Measurements from ENCODE around the gene AP1S3. TPM values are rescaled to one million over a fixed set of nuclear protein-coding genes. Genes with fewer than 3 reads are reported as not detected.

Gene AP1S3
- total and polyA plus RNA-seq, 2 donors (not counting 3 experiments of a cell fraction or from before 2014, with no cell fraction given), result 0.69 to 3.8 TPM

DNA sequence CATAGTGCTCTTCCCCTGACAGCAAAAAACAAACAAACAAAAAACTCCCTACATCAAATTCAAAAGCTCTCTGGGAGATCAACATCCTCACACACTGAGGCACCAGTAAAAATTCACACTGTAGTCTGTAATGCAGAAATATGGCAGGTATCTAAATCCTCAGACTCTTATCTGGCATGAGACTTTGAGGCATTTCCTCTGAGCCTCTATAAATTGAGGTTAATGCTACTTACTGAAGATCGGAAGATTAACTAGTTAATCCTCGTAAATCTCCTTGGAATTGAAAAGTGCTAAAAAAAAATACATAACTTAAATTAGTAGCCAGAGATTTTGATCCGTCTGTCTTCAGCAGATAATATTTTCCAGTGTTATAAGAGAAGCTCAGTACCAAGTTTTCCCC is 65.0 kb downstream of the AP1S3 start:
- Histone ChIP-seq H3K9me1 (replicated peaks; ENCODE audit: control insufficient read depth, extremely low read depth, insufficient read depth, low read length) (no peaks in the 10 kb centered on the region), H3K36me3 (ENCODE audit: control insufficient read depth in 2 of 2, extremely low read depth in 1 of 2, insufficient read depth in 2 of 2, low read length in 2 of 2) (no peaks in the 10 kb centered on the region), H4K20me1 (replicated peaks; ENCODE audit: control insufficient read depth, extremely low read depth, insufficient read depth, low read length) (no peaks in the 10 kb centered on the region), H3K9ac (replicated peaks; ENCODE audit: extremely low read depth, insufficient read depth, low read length) (no peak overlapping the region), H3K9me3 (replicated peaks; ENCODE audit: control insufficient read depth, insufficient read depth, low read length) (no peaks in the 10 kb centered on the region), H3K4me3 (replicated peaks in 1 of 3; ENCODE audit: insufficient read depth in 1 of 3, low read depth in 1 of 3, low read length in 3 of 3) (no peak overlapping the region), H3K4me1 (ENCODE audit: control insufficient read depth, extremely low read depth, insufficient read depth, low read length) (no peaks in the 10 kb centered on the region), H2AFZ (ENCODE audit: low read depth, low read length) (no peak overlapping the region), H3K27me3 (ENCODE audit: control insufficient read depth in 2 of 2, insufficient read depth in 2 of 2, low read length in 2 of 2) (no peaks in the 10 kb centered on the region), H3K79me2 (ENCODE audit: control insufficient read depth, insufficient read depth, low read length) (no peaks in the 10 kb centered on the region), H3K4me2 (ENCODE audit: insufficient read depth, low read length) (no peak overlapping the region), H3K27ac (ENCODE audit: insufficient read depth, low read depth, low read length) (no peak overlapping the region)
- no TSS peak for BruUV-seq (replicated peaks)
- DNase-seq (ENCODE audit: low read depth, low spot score) (no peak), FAIRE-seq (no peak)
- dilution Hi-C loops (cut with MboI; ENCODE audit: extremely low pct_ligation_motif_present, low sequenced_read_pairs), result no loop called here
- intact Hi-C loops (cut with micrococcal nuclease), result no loop called here
- ChIA-PET CTCF (interaction anchor here (1.0 to 1.3 kb wide), 3 partner anchors 9 to 80 kb away, joined by 3 to 4 read pairs (median 4); no protein-coding TSS in a partner anchor), POLR2A (no interaction called here)
- TF ChIP-seq, protein P1, sequence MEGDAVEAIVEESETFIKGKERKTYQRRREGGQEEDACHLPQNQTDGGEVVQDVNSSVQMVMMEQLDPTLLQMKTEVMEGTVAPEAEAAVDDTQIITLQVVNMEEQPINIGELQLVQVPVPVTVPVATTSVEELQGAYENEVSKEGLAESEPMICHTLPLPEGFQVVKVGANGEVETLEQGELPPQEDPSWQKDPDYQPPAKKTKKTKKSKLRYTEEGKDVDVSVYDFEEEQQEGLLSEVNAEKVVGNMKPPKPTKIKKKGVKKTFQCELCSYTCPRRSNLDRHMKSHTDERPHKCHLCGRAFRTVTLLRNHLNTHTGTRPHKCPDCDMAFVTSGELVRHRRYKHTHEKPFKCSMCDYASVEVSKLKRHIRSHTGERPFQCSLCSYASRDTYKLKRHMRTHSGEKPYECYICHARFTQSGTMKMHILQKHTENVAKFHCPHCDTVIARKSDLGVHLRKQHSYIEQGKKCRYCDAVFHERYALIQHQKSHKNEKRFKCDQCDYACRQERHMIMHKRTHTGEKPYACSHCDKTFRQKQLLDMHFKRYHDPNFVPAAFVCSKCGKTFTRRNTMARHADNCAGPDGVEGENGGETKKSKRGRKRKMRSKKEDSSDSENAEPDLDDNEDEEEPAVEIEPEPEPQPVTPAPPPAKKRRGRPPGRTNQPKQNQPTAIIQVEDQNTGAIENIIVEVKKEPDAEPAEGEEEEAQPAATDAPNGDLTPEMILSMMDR (IDR thresholded peaks at IDR 0.05; ENCODE audit: extremely low read depth in 1 of 2, insufficient read depth in 1 of 2, low read depth in 1 of 2, low read length in 2 of 2), result no peak
- no peak for TF ChIP-seq GATA2 (IDR thresholded peaks at IDR 0.05; ENCODE audit: insufficient read depth, insufficient read length, low read depth, low read length)
- TF ChIP-seq POLR2AphosphoS5 (IDR thresholded peaks at IDR 0.05; ENCODE audit: insufficient read depth, low read depth, low read length), result no peak

GRCh38 chr2:223771475-223771874 is 65.9 kb downstream of the AP1S3 start:
- BruUV-seq (replicated peaks), result no TSS peak
- no peak for FAIRE-seq
- Histone ChIP-seq H3K79me2 (ENCODE audit: control insufficient read depth, insufficient read depth, low read length) (no peaks in the 10 kb centered on the region), H3K4me2 (ENCODE audit: insufficient read depth, low read length) (no peak overlapping the region), H3K4me3 (replicated peaks in 1 of 3; ENCODE audit: insufficient read depth in 1 of 3, low read depth in 1 of 3, low read length in 3 of 3) (no peak overlapping the region), H3K27me3 (ENCODE audit: control insufficient read depth in 2 of 2, insufficient read depth in 2 of 2, low read length in 2 of 2) (no peaks in the 10 kb centered on the region), H2AFZ (ENCODE audit: low read depth, low read length) (no peak overlapping the region), H3K9me1 (replicated peaks; ENCODE audit: control insufficient read depth, extremely low read depth, insufficient read depth, low read length) (no peaks in the 10 kb centered on the region), H3K36me3 (ENCODE audit: control insufficient read depth in 2 of 2, extremely low read depth in 1 of 2, insufficient read depth in 2 of 2, low read length in 2 of 2) (no peaks in the 10 kb centered on the region), H4K20me1 (replicated peaks; ENCODE audit: control insufficient read depth, extremely low read depth, insufficient read depth, low read length) (no peaks in the 10 kb centered on the region), H3K4me1 (ENCODE audit: control insufficient read depth, extremely low read depth, insufficient read depth, low read length) (no peaks in the 10 kb centered on the region), H3K9ac (replicated peaks; ENCODE audit: extremely low read depth, insufficient read depth, low read length) (no peak overlapping the region), H3K9me3 (replicated peaks; ENCODE audit: control insufficient read depth, insufficient read depth, low read length) (no peaks in the 10 kb centered on the region), H3K27ac (ENCODE audit: insufficient read depth, low read depth, low read length) (no peak overlapping the region)
- dilution Hi-C loops (cut with MboI; ENCODE audit: extremely low pct_ligation_motif_present, low sequenced_read_pairs), result no loop called here
- POLR2A ChIA-PET, result no interaction called here
- intact Hi-C loops (cut with micrococcal nuclease), result no loop called here
- TF ChIP-seq POLR2A (IDR thresholded peaks at IDR 0.05; ENCODE audit: low read depth, low read length) (no peak), FOS (IDR thresholded peaks at IDR 0.05; ENCODE audit: borderline replicate concordance, insufficient read depth, low read length) (no peak), JUN (IDR thresholded peaks at IDR 0.05; ENCODE audit: borderline replicate concordance, insufficient read depth, insufficient read length, low read depth) (no peak), POLR2AphosphoS5 (IDR thresholded peaks at IDR 0.05; ENCODE audit: insufficient read depth, low read depth, low read length) (no peak), GATA2 (IDR thresholded peaks at IDR 0.05; ENCODE audit: insufficient read depth, insufficient read length, low read depth, low read length) (no peak), MYC (IDR thresholded peaks at IDR 0.05; ENCODE audit: low read depth, low read length) (no peak), MAX (IDR thresholded peaks at IDR 0.05; ENCODE audit: insufficient read depth, insufficient read length) (no peak), EZH2 (IDR thresholded peaks at IDR 0.05; ENCODE audit: borderline replicate concordance, low read depth, low read length, severe bottlenecking) (no peak)
- TF ChIP-seq, protein P1 (IDR thresholded peaks at IDR 0.05; ENCODE audit: extremely low read depth in 1 of 2, insufficient read depth in 1 of 2, low read depth in 1 of 2, low read length in 2 of 2), result no peak
- no peak for DNase-seq (ENCODE audit: low read depth, low spot score)
- CTCF ChIA-PET, result no interaction called here
